ENCODE data around the gene VMAC. TPM values are rescaled to one million over a fixed set of nuclear protein-coding genes. Genes with fewer than 3 reads are reported as not detected.

Gene VMAC
- total RNA-seq, 4 donors from 2014 or later, result 0.65 to 13.0 (median 5.6) TPM

DNA sequence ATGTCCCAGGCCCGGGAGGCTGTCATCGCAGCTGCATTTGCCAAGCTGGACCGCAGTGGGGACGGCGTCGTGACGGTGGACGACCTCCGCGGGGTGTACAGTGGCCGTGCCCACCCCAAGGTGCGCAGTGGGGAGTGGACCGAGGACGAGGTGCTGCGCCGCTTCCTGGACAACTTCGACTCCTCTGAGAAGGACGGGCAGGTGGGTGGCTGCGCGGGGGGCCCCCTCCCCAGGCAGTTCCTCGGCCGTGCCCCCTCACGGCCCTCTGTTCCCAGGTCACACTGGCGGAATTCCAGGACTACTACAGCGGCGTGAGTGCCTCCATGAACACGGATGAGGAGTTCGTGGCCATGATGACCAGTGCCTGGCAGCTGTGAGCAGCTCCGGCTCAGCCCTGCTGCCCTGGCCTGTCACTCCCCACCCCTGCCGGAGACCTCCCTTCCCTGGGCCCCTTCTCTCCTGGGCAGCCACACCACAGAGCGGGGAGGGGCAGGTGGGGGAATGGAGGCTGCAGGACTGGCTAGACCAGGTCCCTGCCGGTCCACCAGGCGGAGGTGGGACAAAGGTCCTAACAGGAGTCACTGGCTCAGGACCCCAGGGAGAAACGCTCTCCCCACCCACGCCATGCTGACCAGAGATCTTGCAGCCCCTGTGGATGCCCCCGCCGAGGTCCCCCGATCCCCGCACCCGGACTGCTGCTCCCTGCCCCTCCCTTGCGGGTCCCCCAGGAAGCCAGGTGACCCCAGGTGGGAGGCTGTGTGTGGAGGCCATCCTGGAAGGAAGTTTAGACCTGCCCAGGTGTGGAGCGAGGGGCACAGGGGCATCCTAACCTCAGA is 10.5 kb downstream of the VMAC start:
- TF ChIP-seq, protein P1, sequence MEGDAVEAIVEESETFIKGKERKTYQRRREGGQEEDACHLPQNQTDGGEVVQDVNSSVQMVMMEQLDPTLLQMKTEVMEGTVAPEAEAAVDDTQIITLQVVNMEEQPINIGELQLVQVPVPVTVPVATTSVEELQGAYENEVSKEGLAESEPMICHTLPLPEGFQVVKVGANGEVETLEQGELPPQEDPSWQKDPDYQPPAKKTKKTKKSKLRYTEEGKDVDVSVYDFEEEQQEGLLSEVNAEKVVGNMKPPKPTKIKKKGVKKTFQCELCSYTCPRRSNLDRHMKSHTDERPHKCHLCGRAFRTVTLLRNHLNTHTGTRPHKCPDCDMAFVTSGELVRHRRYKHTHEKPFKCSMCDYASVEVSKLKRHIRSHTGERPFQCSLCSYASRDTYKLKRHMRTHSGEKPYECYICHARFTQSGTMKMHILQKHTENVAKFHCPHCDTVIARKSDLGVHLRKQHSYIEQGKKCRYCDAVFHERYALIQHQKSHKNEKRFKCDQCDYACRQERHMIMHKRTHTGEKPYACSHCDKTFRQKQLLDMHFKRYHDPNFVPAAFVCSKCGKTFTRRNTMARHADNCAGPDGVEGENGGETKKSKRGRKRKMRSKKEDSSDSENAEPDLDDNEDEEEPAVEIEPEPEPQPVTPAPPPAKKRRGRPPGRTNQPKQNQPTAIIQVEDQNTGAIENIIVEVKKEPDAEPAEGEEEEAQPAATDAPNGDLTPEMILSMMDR (IDR thresholded peaks at IDR 0.05; ENCODE audit: low read depth), result no peak

DNA sequence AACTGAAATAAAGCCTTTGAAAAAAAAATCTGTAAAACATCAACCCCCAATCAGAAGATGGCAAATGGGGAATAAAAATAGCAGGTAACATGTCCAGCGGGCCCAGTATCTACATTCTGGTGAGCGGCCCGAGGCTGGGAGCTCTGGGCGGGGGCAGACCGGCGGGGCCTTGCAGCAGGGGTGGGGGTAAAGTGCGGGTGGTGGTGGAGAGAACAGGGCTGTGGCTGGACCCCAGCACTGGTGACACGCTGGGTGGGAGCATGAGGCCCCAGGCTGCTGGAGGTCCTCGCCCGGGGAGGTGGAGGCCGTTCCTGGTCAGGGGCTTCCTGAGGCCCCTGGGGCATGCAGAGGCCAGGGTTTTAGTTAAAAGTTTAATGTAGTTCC is 11.1 kb downstream of the VMAC start:
- TF ChIP-seq, protein P1 (IDR thresholded peaks at IDR 0.05; ENCODE audit: low read depth), result no peak

DNA sequence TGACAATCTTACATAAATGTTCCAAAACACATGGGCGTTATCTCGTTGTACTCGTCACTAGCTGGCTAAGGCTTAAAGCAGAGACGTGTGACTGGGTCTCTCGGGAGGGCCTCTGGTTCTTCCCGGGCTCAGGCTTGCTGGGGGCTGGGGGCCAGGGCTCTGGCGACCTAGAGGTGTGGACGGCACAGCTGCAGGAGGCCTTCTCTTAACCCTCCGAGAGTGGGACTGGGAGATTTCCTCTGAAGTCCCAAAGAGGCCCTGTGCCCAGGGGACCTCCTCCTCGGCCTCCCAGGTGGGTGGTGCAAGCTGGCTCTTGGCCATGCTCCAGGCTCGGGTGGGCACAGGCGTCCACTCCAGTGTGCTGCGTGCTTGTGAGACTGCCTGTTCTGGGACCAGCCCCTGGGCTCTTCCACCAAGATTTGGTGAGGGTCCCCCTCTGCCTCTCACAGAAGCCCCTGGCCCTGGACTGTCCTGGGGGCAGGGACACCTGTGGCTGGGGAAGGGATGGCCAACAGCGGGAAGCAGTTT is 11.6 kb downstream of the VMAC start:
- TF ChIP-seq, protein P1 (IDR thresholded peaks at IDR 0.05; ENCODE audit: low read depth), result no peak

DNA sequence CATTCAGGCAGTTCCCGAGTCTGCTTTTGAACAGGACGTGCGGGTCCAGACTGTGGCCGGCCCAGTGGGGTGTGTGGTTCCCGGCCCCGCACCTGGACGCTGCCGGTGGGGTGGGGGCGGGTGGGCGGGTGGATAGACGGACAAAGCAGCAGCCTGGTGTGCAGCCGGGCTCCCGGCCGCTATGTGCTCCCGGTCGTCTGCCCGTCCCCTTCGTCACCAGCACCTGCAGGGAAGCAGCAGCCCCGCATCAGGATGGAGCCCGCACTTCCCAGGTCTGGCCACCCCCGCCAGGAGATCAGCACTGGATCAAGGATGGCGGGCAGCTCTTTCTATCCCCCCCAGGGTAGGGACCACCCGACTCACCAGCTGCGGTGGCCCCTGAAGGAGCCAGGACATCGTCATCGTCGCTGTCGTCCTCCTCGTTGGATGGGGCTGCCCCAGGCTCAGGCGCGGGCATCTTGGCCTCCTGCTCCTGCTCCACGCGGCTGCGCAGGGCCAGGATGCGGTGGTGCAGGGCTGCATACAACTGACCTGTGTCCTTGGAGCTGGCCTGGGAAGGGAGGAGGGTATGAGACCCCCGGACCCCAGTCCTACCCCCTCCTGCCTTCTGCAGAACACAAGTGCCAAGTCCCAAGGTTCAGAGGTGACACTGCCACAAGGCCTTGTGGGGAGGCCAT is 12.9 kb downstream of the VMAC start:
- TF ChIP-seq, protein P1 (IDR thresholded peaks at IDR 0.05; ENCODE audit: low read depth), result no peak

DNA sequence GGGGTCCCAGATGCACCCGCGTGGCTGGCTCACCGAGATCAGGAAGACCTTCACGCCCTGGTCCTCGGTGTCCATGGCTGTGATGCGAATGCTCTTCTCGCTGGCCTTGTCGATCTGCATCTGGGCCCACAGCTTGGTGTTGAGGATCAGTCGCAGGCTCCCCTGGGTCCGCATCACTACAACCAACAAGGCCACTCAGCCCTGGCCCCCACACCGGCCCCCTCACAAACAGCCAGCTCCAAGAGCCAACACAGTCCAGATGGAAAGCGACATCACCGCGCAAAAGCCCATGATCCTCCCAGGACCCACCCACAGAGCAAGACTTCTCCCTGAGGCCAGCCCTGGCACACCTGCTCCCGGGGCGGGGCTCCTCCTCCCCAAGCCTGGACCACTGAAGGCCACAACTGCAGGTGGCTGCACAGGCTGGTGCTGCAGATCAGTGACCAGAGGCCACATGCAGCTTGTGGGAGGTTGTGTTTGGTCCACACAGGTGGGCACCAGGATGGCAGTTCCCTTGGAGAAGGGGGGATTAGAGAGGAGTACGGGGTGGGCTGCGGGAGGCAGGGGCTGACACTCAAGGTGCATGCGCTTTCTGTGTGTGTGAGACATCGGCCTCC is 13.9 kb downstream of the VMAC start:
- TF ChIP-seq, protein P1 (IDR thresholded peaks at IDR 0.05; ENCODE audit: low read depth), result no peak

DNA sequence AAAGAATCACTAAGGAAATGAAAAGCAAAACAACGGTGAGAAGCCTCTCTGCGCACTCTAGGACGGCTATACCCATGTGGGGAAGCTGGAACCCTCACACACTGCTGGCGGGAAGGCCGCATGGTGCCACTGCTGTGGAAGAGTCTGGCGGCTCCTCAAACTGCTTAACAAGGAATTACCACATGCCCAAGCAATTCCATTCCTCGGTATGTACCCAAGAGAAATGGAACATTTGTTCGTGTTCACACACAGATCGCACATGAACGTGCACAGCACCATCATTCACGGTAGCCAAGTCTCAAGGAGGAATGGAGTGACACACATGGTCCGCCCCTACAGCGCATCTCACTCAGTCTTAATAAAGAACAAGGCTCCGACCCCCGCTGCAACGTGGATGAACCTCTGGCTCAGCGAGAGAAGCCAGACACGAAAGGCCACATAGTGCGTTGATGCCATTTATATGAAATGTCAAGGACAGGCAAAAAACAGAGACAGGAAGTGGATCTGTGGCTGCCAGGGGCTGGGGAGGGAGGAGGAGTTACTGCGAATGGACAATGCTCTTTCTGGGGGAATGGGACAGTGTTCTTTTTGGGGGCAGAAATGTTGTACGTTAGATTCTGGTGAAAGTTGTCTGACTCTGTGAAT is 17.0 kb downstream of the VMAC start:
- TF ChIP-seq, protein P1 (IDR thresholded peaks at IDR 0.05; ENCODE audit: low read depth), result no peak
